H9 (cell line): Measurements from ENCODE around the gene IGSF5. TPM values are rescaled to one million over a fixed set of nuclear protein-coding genes. Genes with fewer than 3 reads are reported as not detected.

Source experiments
- DNase-seq: peaks from one replicate; pipeline ENCODE4 v3.0.0-alpha.2; 2017
- H2AFZ ChIP-seq: one replicate; pipeline ENCODE4 v1.6.1; 2013; ENCODE audit warnings: mild to moderate bottlenecking, low read length, control low read depth, moderate library complexity
- H2AK5ac ChIP-seq: 2 replicates; pipeline ENCODE4 v1.6.1; 2013; ENCODE audit warnings: low read length, control low read depth, mixed read lengths; ENCODE audit not compliant: insufficient read length
- H2BK120ac ChIP-seq: one replicate; pipeline ENCODE4 v1.6.1; 2013; ENCODE audit warnings: low read depth, mild to moderate bottlenecking, low read length, control low read depth, inconsistent platforms; ENCODE audit not compliant: poor library complexity, severe bottlenecking
- H2BK12ac ChIP-seq: 2 replicates; pipeline ENCODE4 v1.6.1; 2013; ENCODE audit warnings: low read length, control low read depth, mixed read lengths, low read depth; ENCODE audit not compliant: insufficient read length
- H2BK15ac ChIP-seq: 2 replicates; pipeline ENCODE4 v1.6.1; 2013; ENCODE audit warnings: low read depth, low read length, control low read depth
- H2BK20ac ChIP-seq: one replicate; pipeline ENCODE4 v1.6.1; 2013; ENCODE audit warnings: low read depth, mild to moderate bottlenecking, low read length, control low read depth, inconsistent platforms; ENCODE audit not compliant: poor library complexity, severe bottlenecking
- H2BK5ac ChIP-seq: 2 replicates; pipeline ENCODE4 v1.6.1; 2013; ENCODE audit warnings: low read length, control low read depth, mixed read lengths; ENCODE audit not compliant: insufficient read length
- H3K14ac ChIP-seq: 2 replicates; pipeline ENCODE4 v1.6.1; 2013; ENCODE audit warnings: low read length, control low read depth; ENCODE audit not compliant: insufficient read depth
- H3K18ac ChIP-seq: 2 replicates; pipeline ENCODE4 v1.6.1; 2013; ENCODE audit warnings: low read depth, mild to moderate bottlenecking, mixed read lengths, low read length, control low read depth; ENCODE audit not compliant: insufficient read length
- H3K23ac ChIP-seq: 2 replicates; pipeline ENCODE4 v1.6.1; 2013; ENCODE audit warnings: low read length, control low read depth, mixed read lengths, low read depth; ENCODE audit not compliant: insufficient read length
- H3K23me2 ChIP-seq: 2 replicates; pipeline ENCODE4 v1.6.1; 2013; ENCODE audit warnings: low read depth, mild to moderate bottlenecking, mixed read lengths, low read length, control low read depth; ENCODE audit not compliant: insufficient read length, poor library complexity, severe bottlenecking
- H3K27ac ChIP-seq: 2 replicates; pipeline ENCODE4 v1.5.1; 2013; ENCODE audit warnings: low read length, control low read depth, mixed read lengths, low read depth; ENCODE audit not compliant: insufficient read length
- H3K27me3 ChIP-seq: 2 replicates; pipeline ENCODE4 v1.6.1; 2013; ENCODE audit warnings: low read length, control low read depth, inconsistent platforms; ENCODE audit not compliant: insufficient read depth
- H3K4ac ChIP-seq: 2 replicates; pipeline ENCODE4 v1.6.1; 2013; ENCODE audit warnings: low read depth, mild to moderate bottlenecking, control low read depth, inconsistent platforms, low read length, moderate library complexity
- H3K4me1 ChIP-seq: 2 replicates; pipeline ENCODE4 v1.6.1; 2013; ENCODE audit warnings: low read length, control low read depth, inconsistent platforms; ENCODE audit not compliant: insufficient read depth
- H3K4me2 ChIP-seq: 2 replicates; pipeline ENCODE4 v1.6.1; 2013; ENCODE audit warnings: low read length, control low read depth, mixed read lengths; ENCODE audit not compliant: insufficient read length, insufficient read depth
- H3K56ac ChIP-seq: 2 replicates; pipeline ENCODE4 v1.6.1; 2013; ENCODE audit warnings: low read depth, mild to moderate bottlenecking, mixed read lengths, low read length, control low read depth; ENCODE audit not compliant: insufficient read length
- H3K79me1 ChIP-seq: 2 replicates; pipeline ENCODE4 v1.6.1; 2013; ENCODE audit warnings: low read depth, mild to moderate bottlenecking, moderate library complexity, low read length, control low read depth, inconsistent platforms; ENCODE audit not compliant: insufficient read depth, poor library complexity, severe bottlenecking
- H3K79me2 ChIP-seq: 2 replicates; pipeline ENCODE4 v1.6.1; 2013; ENCODE audit warnings: low read length, control low read depth, inconsistent platforms; ENCODE audit not compliant: insufficient read depth
- H3K9ac ChIP-seq: 2 replicates; pipeline ENCODE4 v1.6.1; 2013; ENCODE audit warnings: low read length, control low read depth, mixed read lengths; ENCODE audit not compliant: insufficient read length; ENCODE audit errors: extremely low read depth
- H3K9me3 ChIP-seq: one replicate; pipeline ENCODE4 v1.6.1; 2013; ENCODE audit warnings: low read depth, low read length, inconsistent platforms; ENCODE audit not compliant: control insufficient read depth
- H3T11ph ChIP-seq: one replicate; pipeline ENCODE4 v1.6.1; 2013; ENCODE audit warnings: mild to moderate bottlenecking, low read length, control low read depth, inconsistent platforms
- H4K20me1 ChIP-seq: one replicate; pipeline ENCODE4 v1.6.1; 2013; ENCODE audit not compliant: control insufficient read depth, insufficient read length, insufficient read depth
- H4K5ac ChIP-seq: 2 replicates; pipeline ENCODE4 v1.6.1; 2013; ENCODE audit warnings: low read depth, mild to moderate bottlenecking, mixed read lengths, low read length, control low read depth; ENCODE audit not compliant: insufficient read length
- H4K8ac ChIP-seq: replicated peaks from 2 replicates; pipeline ENCODE4 v1.6.1; 2013; ENCODE audit warnings: low read length, control low read depth, mixed read lengths, low read depth; ENCODE audit not compliant: insufficient read length
- H4K91ac ChIP-seq: 2 replicates; pipeline ENCODE4 v1.6.1; 2013; ENCODE audit warnings: low read depth, mild to moderate bottlenecking, moderate library complexity, mixed read lengths, low read length, control low read depth; ENCODE audit not compliant: insufficient read length
- H3K27ac Mint-ChIP-seq, 3 experiments: 2 replicates in 2 of 3; 3 replicates in 1 of 3; pipeline ENCODE4 v1.8.0; 2020 to 2021; ENCODE audit warnings: mixed read lengths in 3 of 3, mild to moderate bottlenecking in 1 of 3, moderate library complexity in 1 of 3
- H3K27me3 Mint-ChIP-seq: 2 replicates; pipeline ENCODE4 v1.8.0; 2021; ENCODE audit warnings: low read depth, mild to moderate bottlenecking, moderate library complexity, mixed read lengths
- H3K36me3 Mint-ChIP-seq, 3 experiments: 2 replicates in 2 of 3; 3 replicates in 1 of 3; pipeline ENCODE4 v1.8.0; 2020 to 2021; ENCODE audit warnings: low read depth in 3 of 3, mixed read lengths in 3 of 3; ENCODE audit not compliant: insufficient read depth in 1 of 3
- H3K4me1 Mint-ChIP-seq, 2 experiments: 2 replicates each; pipeline ENCODE4 v1.8.0; 2020; ENCODE audit warnings: mixed read lengths in 2 of 2
- H3K4me3 Mint-ChIP-seq, 2 experiments: 2 replicates in 1 of 2; 3 replicates in 1 of 2; pipeline ENCODE4 v1.8.0; 2020 to 2021; ENCODE audit warnings: mild to moderate bottlenecking in 2 of 2, mixed read lengths in 2 of 2, moderate library complexity in 1 of 2
- H3K9me3 Mint-ChIP-seq, 2 experiments: 2 replicates in 1 of 2; 3 replicates in 1 of 2; pipeline ENCODE4 v1.8.0; 2020; ENCODE audit warnings: mild to moderate bottlenecking in 2 of 2, mixed read lengths in 2 of 2, moderate library complexity in 1 of 2
- CTCF ChIP-seq: fragments of 200-600 bp; sonication (generic); conservative IDR thresholded peaks from 3 replicates; pipeline ENCODE4 v1.8.0; 2021; ENCODE audit warnings: antibody characterized with exemption, mild to moderate bottlenecking
- WGBS: extraction: QIAGEN DNeasy Blood & Tissue Kit; methylation state at CpG from one replicate; pipeline ENCODE4 v1.1.7; 2013; ENCODE audit warnings: missing lambda C conversion rate, low lambda C conversion rate, mixed read lengths; ENCODE audit not compliant: insufficient read length; ENCODE audit errors: extremely low coverage; 5-methylcytosine and 5-hydroxymethylcytosine counted together
- total RNA-seq: library from RNA; stranded (reverse); gene quantifications from 2 replicates; pipeline ENCODE4 v1.2.1, GENCODE V29; 2021

Gene IGSF5
- total RNA-seq, 1 experiment from 2014 or later = 2.1 TPM

GRCh38 chr21:39774227-39774626, 29.2 kb downstream of the IGSF5 start:
- H4K20me1 ChIP-seq = no peaks in the 10 kb centered on the region
- no peak overlapping the region for H4K5ac ChIP-seq
- peaks cover 5% of the 10 kb centered on the region; the same call in 1 of the 2 replicates for H3K4me1 ChIP-seq
- no peaks in the 10 kb centered on the region for H3K9me3 ChIP-seq
- no peak overlapping the region for H3K4me3 Mint-ChIP-seq
- H3K56ac ChIP-seq = no peak overlapping the region
- H3K79me2 ChIP-seq = no peaks in the 10 kb centered on the region
- no peak overlapping the region for H3K18ac ChIP-seq
- H2BK12ac ChIP-seq = no peak overlapping the region
- no peak overlapping the region for H3K27ac ChIP-seq
- H4K8ac ChIP-seq = no peak overlapping the region
- no peak overlapping the region for H3K23ac ChIP-seq
- no peak overlapping the region for H4K91ac ChIP-seq
- H3K36me3 Mint-ChIP-seq = peaks cover 0 to 1% (median 0%) of the 10 kb centered on the region in 3 experiments; a peak in 1 of 7 replicates
- H2BK5ac ChIP-seq = no peak overlapping the region
- no peak overlapping the region; a peak in 1 of 7 replicates for H3K27ac Mint-ChIP-seq
- DNase-seq = no peak
- no peaks in the 10 kb centered on the region for H3K27me3 ChIP-seq
- no peak overlapping the region for H3K9ac ChIP-seq
- H3K27me3 Mint-ChIP-seq = no peaks in the 10 kb centered on the region
- no peak overlapping the region for H2AK5ac ChIP-seq
- H2BK20ac ChIP-seq = no peak overlapping the region
- H3K14ac ChIP-seq = no peak overlapping the region
- no peaks in the 10 kb centered on the region for H3K79me1 ChIP-seq
- no peak for TF ChIP-seq CTCF
- no peaks in the 10 kb centered on the region for H3K9me3 Mint-ChIP-seq
- no CpG with 5 or more reads among the region's 6 CpGs for whole genome bisulfite sequencing
- H2BK120ac ChIP-seq = no peak overlapping the region
- H2AFZ ChIP-seq = no peak overlapping the region
- H3T11ph ChIP-seq = no peak overlapping the region
- peaks cover 8 to 9% of the 10 kb centered on the region in 2 experiments for H3K4me1 Mint-ChIP-seq
- no peak overlapping the region for H2BK15ac ChIP-seq
- H3K4me2 ChIP-seq = no peak overlapping the region
- H3K23me2 ChIP-seq = no peaks in the 10 kb centered on the region
- no peak overlapping the region for H3K4ac ChIP-seq
